Kidney tubule cell (primary cell): ENCODE measurements around the gene TTLL5.

Source experiments
- DNase-seq: peaks from one replicate; pipeline ENCODE4 v3.0.0-alpha.2; 2018; ENCODE audit warnings: low spot score

TTLL5 gene

GRCh38 chr14:75660630-75661498 lies at the start of gene TTLL5, which contains the start of gene ERG28:
TSS of gene TTLL5 (plus strand) at chr14:75661246. CDS start at chr14:75663150, 1,904 bp downstream.
TSS of gene ERG28 (minus strand) at chr14:75660876. CDS start at chr14:75657502, 3,374 bp downstream.
- DNase-seq = peak; percentile 100

GRCh38 chr14:75612157-75612556 lies 48.9 kb upstream of the TTLL5 start:
- no peak for DNase-seq

- DNase-seq = no peak
These were observed 46.9 kb upstream of the TTLL5 start for GRCh38 chr14:75614179-75614578.

GRCh38 chr14:75615200-75615599 lies 45.8 kb upstream of the TTLL5 start:
- DNase-seq = no peak

- no peak for DNase-seq
These were observed 41.5 kb upstream of the TTLL5 start for GRCh38 chr14:75619548-75619947.

GRCh38 chr14:75625034-75625433 lies 36.0 kb upstream of the TTLL5 start:
- no peak for DNase-seq

GRCh38 chr14:75626396-75626795 lies 34.6 kb upstream of the TTLL5 start:
- DNase-seq = no peak

GRCh38 chr14:75626863-75627262 lies 34.2 kb upstream of the TTLL5 start:
- no peak for DNase-seq

- DNase-seq = no peak
These were observed 33.6 kb upstream of the TTLL5 start for GRCh38 chr14:75627406-75627805.

- DNase-seq = no peak
These were observed 32.2 kb upstream of the TTLL5 start for GRCh38 chr14:75628816-75629215.

- peak; percentile 38 for DNase-seq
These were observed 30.2 kb upstream of the TTLL5 start for GRCh38 chr14:75630695-75631452.

- DNase-seq = peak; percentile 15
These were observed 29.6 kb upstream of the TTLL5 start for GRCh38 chr14:75631453-75631831.

GRCh38 chr14:75634848-75635247 lies 26.2 kb upstream of the TTLL5 start:
- DNase-seq = peak; percentile 30

GRCh38 chr14:75636100-75636692 lies 24.9 kb upstream of the TTLL5 start:
- no peak for DNase-seq

- no peak for DNase-seq
These were observed 20.2 kb upstream of the TTLL5 start for GRCh38 chr14:75640876-75641275.

- DNase-seq = no peak
These were observed 17.1 kb upstream of the TTLL5 start for GRCh38 chr14:75643985-75644384.

- no peak for DNase-seq
These were observed 16.0 kb upstream of the TTLL5 start for GRCh38 chr14:75645056-75645455.

- no peak for DNase-seq
These were observed 14.3 kb upstream of the TTLL5 start for GRCh38 chr14:75646762-75647161.

GRCh38 chr14:75647640-75648039 lies 13.4 kb upstream of the TTLL5 start:
- peak; percentile 16 for DNase-seq

GRCh38 chr14:75648066-75648838 lies 12.8 kb upstream of the TTLL5 start:
- DNase-seq = peak; percentile 98

- no peak for DNase-seq
These were observed 11.7 kb upstream of the TTLL5 start for GRCh38 chr14:75649337-75649736.

- DNase-seq = no peak
These were observed 11.3 kb upstream of the TTLL5 start for GRCh38 chr14:75649773-75650172.
